K562 (cell line): ENCODE results near the gene YBX2. TPM values are rescaled to one million over a fixed set of nuclear protein-coding genes. Genes with fewer than 3 reads are reported as not detected.
A peak's percentile ranks its signal among the peaks of the same experiment; 100 is the strongest.

Source experiments
- ATF2 ChIP-seq: sonication (generic); formaldehyde crosslinking; IDR thresholded peaks from 2 replicates; pipeline ENCODE4 v1.8.1; 2022; ENCODE audit warnings: missing genetic modification reagents
- CHD7 ChIP-seq: fragments of 200-600 bp; sonication (generic); IDR thresholded peaks from one replicate; pipeline ENCODE4 v1.6.1; 2012; ENCODE audit warnings: mild to moderate bottlenecking, low read depth, low read length, inconsistent platforms
- DLX4 ChIP-seq: fragments of 250-450 bp; sonication (Bioruptor Pico); IDR thresholded peaks from 2 replicates; pipeline ENCODE4 v1.6.1; 2021; ENCODE audit warnings: mild to moderate bottlenecking
- EP400 ChIP-seq: fragments of 450-650 bp; IDR thresholded peaks from 2 replicates; pipeline ENCODE4 v1.6.1; 2017; ENCODE audit warnings: antibody characterized with exemption, mild to moderate bottlenecking, moderate library complexity
- SMARCE1 ChIP-seq: fragments of 450-650 bp; IDR thresholded peaks from 2 replicates; pipeline ENCODE4 v1.7.1; 2016; ENCODE audit warnings: mild to moderate bottlenecking
- ZNF668 ChIP-seq: fragments of 250-450 bp; sonication (Bioruptor Pico); IDR thresholded peaks from 2 replicates; pipeline ENCODE4 v1.8.0; 2022; ENCODE audit warnings: mild to moderate bottlenecking, inconsistent platforms
- polyA plus RNA-seq, 8 experiments: library from polyadenylated mRNA; depleted of rRNA in 4 of 8; stranded (reverse) in 5 of 8; unstranded in 3 of 8; fragments of >200 nt; fragmentation: Nextera tagmentation in 2 of 8; fragmentation: Illumina TruSeq in 1 of 8; extraction: Ambion mirVana in 2 of 8; extraction: Trizol in 1 of 8; gene quantifications; 2 replicates each; pipeline versions ENCODE4 v1.2.1 to v1.2.3, GENCODE V29; 2011 to 2014; ENCODE audit warnings: inconsistent platforms in 1 of 8, missing spikeins in 1 of 8
- total RNA-seq, 7 experiments: library from RNA; depleted of rRNA in 6 of 7; stranded (reverse); fragments of >200 nt in 6 of 7; fragmentation: Illumina TruSeq in 2 of 7; extraction: Trizol in 2 of 7; gene quantifications; 2 replicates each; pipeline versions ENCODE4 v1.2.1 to v1.2.3, GENCODE V29; 2011 to 2021; ENCODE audit warnings: low replicate concordance in 1 of 7
- TF ChIP-seq, protein P1 (sequence below): fragments of 450-650 bp; IDR thresholded peaks from 2 replicates; pipeline ENCODE4 v1.6.1; 2016; ENCODE audit warnings: antibody characterized with exemption
- TF ChIP-seq, protein P2 (sequence below): fragments of 450-650 bp; IDR thresholded peaks from 2 replicates; pipeline ENCODE4 v1.7.1; 2018; ENCODE audit warnings: mild to moderate bottlenecking, low read depth; ENCODE audit not compliant: partially characterized antibody

Gene YBX2
- total and polyA plus RNA-seq, 9 of the 15 experiments (the other 6 are each of a cell fraction or from before 2014, with no cell fraction given), result 0.03 to 0.59 (median 0.27) TPM; not detected in 6

DNA sequence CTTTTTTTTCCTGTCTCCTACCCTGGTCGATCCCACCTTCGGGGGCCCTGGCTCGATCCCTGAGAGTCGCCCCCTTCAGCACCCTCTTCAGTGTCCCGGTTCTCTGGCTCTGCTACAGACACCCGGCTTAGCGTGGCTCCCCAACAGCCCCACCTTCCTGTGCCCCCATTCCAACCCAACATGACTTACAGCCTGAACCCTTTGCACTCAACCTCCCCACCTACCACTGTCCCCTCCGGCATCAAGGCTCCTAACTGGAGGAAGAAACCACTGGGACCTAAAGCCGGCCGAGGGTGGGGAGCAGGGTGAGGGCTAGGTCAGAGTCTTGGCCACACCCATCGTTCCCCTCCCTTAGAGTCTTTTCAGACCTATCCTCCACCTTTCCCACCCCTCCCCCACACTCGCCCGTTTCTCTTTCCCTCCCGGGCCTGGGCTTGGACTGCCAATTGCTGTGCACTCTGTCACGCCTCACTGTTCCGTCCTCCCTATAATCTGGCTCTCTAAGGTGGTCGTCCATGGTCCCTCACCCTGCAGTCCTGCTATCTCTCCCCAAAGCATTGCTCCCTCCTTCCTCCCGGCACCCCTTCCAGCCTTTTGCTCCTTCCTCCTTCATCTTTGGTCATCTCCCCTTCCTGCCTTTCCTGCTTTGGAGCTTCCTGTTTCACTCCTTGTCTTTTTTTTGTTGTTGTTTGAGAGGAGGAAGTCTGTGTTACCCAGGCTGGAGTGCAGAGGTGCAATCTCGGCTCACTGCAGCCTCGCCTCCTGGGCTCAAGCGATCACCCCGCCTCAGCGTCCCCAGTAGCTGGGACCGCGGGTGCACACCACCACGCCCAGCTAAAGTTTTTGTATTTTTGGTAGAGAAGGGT is 31.3 kb downstream of the YBX2 start (continued):
- TF ChIP-seq EP400 (0 out of 2 replicates have a peak, but pooled peaks have one; percentile 25), CHD7 (no peak), ATF2 (CRISPR knock-in tag) (no peak), ZNF668 (no peak), DLX4 (CRISPR knock-in tag) (no peak), SMARCE1 (peak; percentile 64; the same call in 1 of the 2 replicates)
- TF ChIP-seq, protein P1, sequence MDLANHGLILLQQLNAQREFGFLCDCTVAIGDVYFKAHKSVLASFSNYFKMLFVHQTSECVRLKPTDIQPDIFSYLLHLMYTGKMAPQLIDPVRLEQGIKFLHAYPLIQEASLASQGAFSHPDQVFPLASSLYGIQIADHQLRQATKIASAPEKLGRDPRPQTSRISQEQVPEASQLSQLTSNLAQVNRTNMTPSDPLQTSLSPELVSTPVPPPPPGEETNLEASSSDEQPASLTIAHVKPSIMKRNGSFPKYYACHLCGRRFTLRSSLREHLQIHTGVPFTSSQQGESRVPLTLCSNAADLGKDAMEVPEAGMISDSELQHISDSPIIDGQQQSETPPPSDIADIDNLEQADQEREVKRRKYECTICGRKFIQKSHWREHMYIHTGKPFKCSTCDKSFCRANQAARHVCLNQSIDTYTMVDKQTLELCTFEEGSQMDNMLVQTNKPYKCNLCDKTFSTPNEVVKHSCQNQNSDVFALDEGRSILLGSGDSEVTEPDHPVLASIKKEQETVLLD, result 0 out of 2 replicates have a peak, but pooled peaks have one; percentile 56
- TF ChIP-seq, protein P2, sequence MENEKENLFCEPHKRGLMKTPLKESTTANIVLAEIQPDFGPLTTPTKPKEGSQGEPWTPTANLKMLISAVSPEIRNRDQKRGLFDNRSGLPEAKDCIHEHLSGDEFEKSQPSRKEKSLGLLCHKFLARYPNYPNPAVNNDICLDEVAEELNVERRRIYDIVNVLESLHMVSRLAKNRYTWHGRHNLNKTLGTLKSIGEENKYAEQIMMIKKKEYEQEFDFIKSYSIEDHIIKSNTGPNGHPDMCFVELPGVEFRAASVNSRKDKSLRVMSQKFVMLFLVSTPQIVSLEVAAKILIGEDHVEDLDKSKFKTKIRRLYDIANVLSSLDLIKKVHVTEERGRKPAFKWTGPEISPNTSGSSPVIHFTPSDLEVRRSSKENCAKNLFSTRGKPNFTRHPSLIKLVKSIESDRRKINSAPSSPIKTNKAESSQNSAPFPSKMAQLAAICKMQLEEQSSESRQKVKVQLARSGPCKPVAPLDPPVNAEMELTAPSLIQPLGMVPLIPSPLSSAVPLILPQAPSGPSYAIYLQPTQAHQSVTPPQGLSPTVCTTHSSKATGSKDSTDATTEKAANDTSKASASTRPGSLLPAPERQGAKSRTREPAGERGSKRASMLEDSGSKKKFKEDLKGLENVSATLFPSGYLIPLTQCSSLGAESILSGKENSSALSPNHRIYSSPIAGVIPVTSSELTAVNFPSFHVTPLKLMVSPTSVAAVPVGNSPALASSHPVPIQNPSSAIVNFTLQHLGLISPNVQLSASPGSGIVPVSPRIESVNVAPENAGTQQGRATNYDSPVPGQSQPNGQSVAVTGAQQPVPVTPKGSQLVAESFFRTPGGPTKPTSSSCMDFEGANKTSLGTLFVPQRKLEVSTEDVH, result peak; percentile 55
